NB4 (cell line): Measurements from ENCODE around the gene SH3D19.

Experiments used
- POLR2A ChIP-seq: IDR thresholded peaks from 2 replicates; pipeline ENCODE4 v1.6.1; 2011; ENCODE audit warnings: mild to moderate bottlenecking; ENCODE audit not compliant: insufficient read length; ENCODE audit errors: extremely low read depth
- TF ChIP-seq, protein P1 (sequence below): IDR thresholded peaks from one replicate; pipeline ENCODE4 v1.5.1; 2012; ENCODE audit warnings: low read depth, low read length

DNA sequence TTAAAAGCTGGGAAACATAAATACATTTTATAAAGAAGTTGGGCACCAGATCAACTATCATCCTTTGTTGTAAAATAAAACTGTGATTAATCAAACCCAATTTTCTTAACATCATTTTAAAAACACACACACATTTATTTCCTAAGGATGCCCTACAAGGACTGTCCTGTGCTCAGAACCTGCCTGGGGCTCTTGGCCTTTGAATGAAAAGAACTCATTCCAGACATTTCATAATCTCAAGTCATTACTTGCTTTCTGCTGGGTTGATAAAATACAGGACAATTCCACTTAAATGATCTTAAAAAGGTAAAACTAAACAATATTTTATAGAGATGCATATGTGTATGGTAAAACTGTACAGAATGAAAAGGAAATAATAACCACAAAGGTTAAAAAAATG, 2.8 kb downstream of the SH3D19 start:
- no peak for TF ChIP-seq POLR2A
- TF ChIP-seq, protein P1, sequence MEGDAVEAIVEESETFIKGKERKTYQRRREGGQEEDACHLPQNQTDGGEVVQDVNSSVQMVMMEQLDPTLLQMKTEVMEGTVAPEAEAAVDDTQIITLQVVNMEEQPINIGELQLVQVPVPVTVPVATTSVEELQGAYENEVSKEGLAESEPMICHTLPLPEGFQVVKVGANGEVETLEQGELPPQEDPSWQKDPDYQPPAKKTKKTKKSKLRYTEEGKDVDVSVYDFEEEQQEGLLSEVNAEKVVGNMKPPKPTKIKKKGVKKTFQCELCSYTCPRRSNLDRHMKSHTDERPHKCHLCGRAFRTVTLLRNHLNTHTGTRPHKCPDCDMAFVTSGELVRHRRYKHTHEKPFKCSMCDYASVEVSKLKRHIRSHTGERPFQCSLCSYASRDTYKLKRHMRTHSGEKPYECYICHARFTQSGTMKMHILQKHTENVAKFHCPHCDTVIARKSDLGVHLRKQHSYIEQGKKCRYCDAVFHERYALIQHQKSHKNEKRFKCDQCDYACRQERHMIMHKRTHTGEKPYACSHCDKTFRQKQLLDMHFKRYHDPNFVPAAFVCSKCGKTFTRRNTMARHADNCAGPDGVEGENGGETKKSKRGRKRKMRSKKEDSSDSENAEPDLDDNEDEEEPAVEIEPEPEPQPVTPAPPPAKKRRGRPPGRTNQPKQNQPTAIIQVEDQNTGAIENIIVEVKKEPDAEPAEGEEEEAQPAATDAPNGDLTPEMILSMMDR, result no peak
